GM21619 (cell line): ENCODE data around the gene TBC1D9.

ENCODE experiments used
- ATAC-seq: cut with Tn5 transposase; IDR thresholded peaks from one replicate; pipeline ENCODE4 v1.9.1; 2021; ENCODE audit not compliant: unreplicated experiment

Gene TBC1D9

GRCh38 chr4:140653718-140654494, 102.3 kb downstream of the TBC1D9 start:
- ATAC-seq, result no peak

- ATAC-seq, result no peak
Measured at GRCh38 chr4:140652601-140653000, 103.6 kb downstream of the TBC1D9 start.

- ATAC-seq, result no peak
Measured at GRCh38 chr4:140648716-140649308, 107.4 kb downstream of the TBC1D9 start.

GRCh38 chr4:140645614-140646412, 110.4 kb downstream of the TBC1D9 start:
- ATAC-seq, result no peak

GRCh38 chr4:140645196-140645595, 111.0 kb downstream of the TBC1D9 start:
- no peak for ATAC-seq

GRCh38 chr4:140644470-140645185, 111.6 kb downstream of the TBC1D9 start:
- ATAC-seq, result no peak

GRCh38 chr4:140643571-140644055, 112.6 kb downstream of the TBC1D9 start:
- ATAC-seq, result no peak

GRCh38 chr4:140642674-140643437, 113.3 kb downstream of the TBC1D9 start:
- no peak for ATAC-seq

- no peak for ATAC-seq
Measured at GRCh38 chr4:140641789-140642439, 114.3 kb downstream of the TBC1D9 start.

GRCh38 chr4:140641105-140641555, 115.1 kb downstream of the TBC1D9 start:
- no peak for ATAC-seq

- ATAC-seq, result no peak
Measured at GRCh38 chr4:140640150-140640748, 115.9 kb downstream of the TBC1D9 start.

GRCh38 chr4:140639066-140639465, 117.1 kb downstream of the TBC1D9 start:
- ATAC-seq, result no peak

GRCh38 chr4:140637836-140638235, 118.3 kb downstream of the TBC1D9 start:
- peak; percentile 89 for ATAC-seq

GRCh38 chr4:140635606-140636005, 120.6 kb downstream of the TBC1D9 start:
- ATAC-seq, result no peak

- no peak for ATAC-seq
Measured at GRCh38 chr4:140633951-140634350, 122.2 kb downstream of the TBC1D9 start.

GRCh38 chr4:140633124-140633523, 123.1 kb downstream of the TBC1D9 start:
- ATAC-seq, result no peak

GRCh38 chr4:140630246-140630645, 125.9 kb downstream of the TBC1D9 start:
- no peak for ATAC-seq

- no peak for ATAC-seq
Measured at GRCh38 chr4:140628016-140628415, 128.2 kb downstream of the TBC1D9 start.

- ATAC-seq, result no peak
Measured at GRCh38 chr4:140626661-140627376, 129.4 kb downstream of the TBC1D9 start.
